Right atrium auricular region (tissue), 2 donors: ENCODE data around the gene ZNF211. TPM values are rescaled to one million over a fixed set of nuclear protein-coding genes. Genes with fewer than 3 reads are reported as not detected.

Experiments used
- DNase-seq: peaks from one replicate; pipeline ENCODE4 v3.0.0-alpha.2; 2019; ENCODE audit warnings: low spot score
- H3K27ac ChIP-seq, 2 donors: fragments of 200-600 bp; sonication (generic); 1 replicate in 1 of 2; 2 replicates in 1 of 2; pipeline ENCODE4 v1.5.1; 2016 to 2019
- H3K27me3 ChIP-seq, 2 donors: fragments of 200-600 bp; sonication (generic); one replicate each; pipeline versions ENCODE4 v1.5.1 to v1.6.0; 2017 to 2019
- H3K36me3 ChIP-seq: fragments of 200-600 bp; sonication (generic); one replicate; pipeline ENCODE4 v1.5.1; 2016
- H3K4me1 ChIP-seq, 2 donors: fragments of 200-600 bp; sonication (generic); one replicate each; pipeline versions ENCODE4 v1.5.1 to v1.6.0; 2017 to 2019
- H3K4me3 ChIP-seq, 2 donors: fragments of 200-600 bp; sonication (generic); 1 replicate in 1 of 2; 2 replicates in 1 of 2; pipeline ENCODE4 v1.5.1; 2017 to 2019; ENCODE audit warnings: mild to moderate bottlenecking in 1 of 2, moderate library complexity in 1 of 2
- H3K9me3 ChIP-seq, 2 donors: fragments of 200-600 bp; sonication (generic); one replicate each; pipeline ENCODE4 v1.5.1; 2019
- total RNA-seq, 2 donors: library from RNA; depleted of rRNA; stranded (reverse); fragments of >200 nt; gene quantifications; one replicate each; pipeline ENCODE4 v1.1.0, GENCODE V29; 2016
- TF ChIP-seq, protein P1 (sequence below), 2 donors: fragments of 200-600 bp; sonication (generic); IDR thresholded peaks; one replicate each; pipeline ENCODE4 v1.5.1; 2019; ENCODE audit warnings: antibody characterized with exemption in 2 of 2

ZNF211 gene
- total RNA-seq, 2 donors from 2014 or later: 8.8 to 9.7 TPM

DNA sequence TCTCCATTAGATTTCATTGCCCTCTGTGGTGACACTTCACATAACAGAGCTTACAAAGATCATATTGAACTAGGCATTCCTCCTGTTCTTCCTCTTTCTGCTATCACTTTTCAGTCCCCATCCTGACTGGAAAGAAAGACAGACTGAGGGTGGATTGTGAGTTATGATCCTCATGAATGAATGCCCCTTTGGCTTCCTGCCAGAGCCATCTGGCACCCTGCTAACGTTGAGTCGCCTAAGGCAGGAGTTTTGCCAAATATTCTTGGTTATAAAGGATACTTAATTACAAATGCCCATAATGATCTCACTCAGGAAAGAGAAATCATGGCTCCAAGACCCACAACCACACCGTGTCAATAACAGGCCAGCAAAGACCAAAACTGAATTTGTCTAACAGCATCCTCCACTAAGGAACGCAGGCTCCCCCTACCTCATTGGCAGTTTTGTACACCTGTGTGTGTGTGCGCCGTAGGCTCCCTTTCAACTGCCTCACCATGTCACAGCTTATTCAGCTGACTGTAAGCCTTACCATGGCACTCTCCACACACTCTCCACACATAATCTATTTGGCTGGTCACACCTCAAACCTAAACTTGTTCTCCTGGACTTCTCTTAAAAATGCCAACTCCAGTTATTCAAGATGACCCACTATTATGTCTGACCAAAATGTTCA, 15.5 kb downstream of the ZNF211 start:
- DNase-seq: no peak
- Histone ChIP-seq H3K27me3 (no peaks in the 10 kb centered on the region), H3K9me3 (peaks cover 0 to 2% of the 10 kb centered on the region in 2 donors), H3K36me3 (no peaks in the 10 kb centered on the region), H3K27ac (no peak overlapping the region), H3K4me3 (no peak overlapping the region), H3K4me1 (no peaks in the 10 kb centered on the region)
- TF ChIP-seq, protein P1, sequence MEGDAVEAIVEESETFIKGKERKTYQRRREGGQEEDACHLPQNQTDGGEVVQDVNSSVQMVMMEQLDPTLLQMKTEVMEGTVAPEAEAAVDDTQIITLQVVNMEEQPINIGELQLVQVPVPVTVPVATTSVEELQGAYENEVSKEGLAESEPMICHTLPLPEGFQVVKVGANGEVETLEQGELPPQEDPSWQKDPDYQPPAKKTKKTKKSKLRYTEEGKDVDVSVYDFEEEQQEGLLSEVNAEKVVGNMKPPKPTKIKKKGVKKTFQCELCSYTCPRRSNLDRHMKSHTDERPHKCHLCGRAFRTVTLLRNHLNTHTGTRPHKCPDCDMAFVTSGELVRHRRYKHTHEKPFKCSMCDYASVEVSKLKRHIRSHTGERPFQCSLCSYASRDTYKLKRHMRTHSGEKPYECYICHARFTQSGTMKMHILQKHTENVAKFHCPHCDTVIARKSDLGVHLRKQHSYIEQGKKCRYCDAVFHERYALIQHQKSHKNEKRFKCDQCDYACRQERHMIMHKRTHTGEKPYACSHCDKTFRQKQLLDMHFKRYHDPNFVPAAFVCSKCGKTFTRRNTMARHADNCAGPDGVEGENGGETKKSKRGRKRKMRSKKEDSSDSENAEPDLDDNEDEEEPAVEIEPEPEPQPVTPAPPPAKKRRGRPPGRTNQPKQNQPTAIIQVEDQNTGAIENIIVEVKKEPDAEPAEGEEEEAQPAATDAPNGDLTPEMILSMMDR (IDR thresholded peaks at IDR 0.05): no peak

DNA sequence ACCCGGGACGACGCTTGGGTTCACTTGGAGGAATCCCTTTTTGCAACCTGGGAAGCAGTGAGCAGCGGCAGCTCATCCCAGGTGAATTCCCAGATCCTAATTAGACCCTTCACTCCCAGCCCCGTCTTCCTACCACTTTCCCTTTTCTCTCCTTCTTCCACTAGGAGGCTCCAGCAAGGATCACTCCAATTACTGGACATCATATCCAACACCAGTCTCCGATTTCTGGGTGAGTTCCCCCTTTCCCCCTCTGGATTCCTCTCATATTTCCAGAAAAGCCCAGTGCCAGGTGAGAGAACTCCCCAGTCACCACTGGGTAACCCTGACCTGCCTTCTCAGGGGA, 18.7 kb downstream of the ZNF211 start:
- H3K4me3 ChIP-seq: peak overlapping the region in 1 of 2 donors; percentile 15
- DNase-seq: no peak
- H3K36me3 ChIP-seq: no peaks in the 10 kb centered on the region
- H3K9me3 ChIP-seq: no peaks in the 10 kb centered on the region
- TF ChIP-seq, protein P1 (IDR thresholded peaks at IDR 0.05): no peak
- H3K27ac ChIP-seq: no peak overlapping the region
- no peaks in the 10 kb centered on the region for H3K27me3 ChIP-seq
- H3K4me1 ChIP-seq: no peaks in the 10 kb centered on the region

DNA sequence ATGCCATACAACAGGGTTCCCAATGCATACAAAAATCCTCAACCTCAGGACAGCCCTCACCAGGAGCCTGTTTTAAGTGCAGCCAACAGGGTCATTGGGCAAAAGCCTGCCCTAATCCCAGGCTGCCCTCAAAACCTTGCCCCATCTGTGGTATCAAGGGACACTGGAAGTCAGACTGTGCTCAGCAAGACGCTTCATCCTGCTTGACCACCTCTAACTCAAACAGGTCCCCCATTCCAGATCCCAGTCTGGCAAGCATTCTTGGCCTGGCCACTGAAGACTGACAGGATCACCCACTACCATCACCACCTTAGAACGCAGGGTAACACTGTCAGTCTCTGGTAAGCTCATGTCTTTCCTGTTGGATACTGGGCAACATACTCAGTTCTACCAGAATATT, 20.7 kb downstream of the ZNF211 start:
- TF ChIP-seq, protein P1 (IDR thresholded peaks at IDR 0.05): no peak
- no peak for DNase-seq

DNA sequence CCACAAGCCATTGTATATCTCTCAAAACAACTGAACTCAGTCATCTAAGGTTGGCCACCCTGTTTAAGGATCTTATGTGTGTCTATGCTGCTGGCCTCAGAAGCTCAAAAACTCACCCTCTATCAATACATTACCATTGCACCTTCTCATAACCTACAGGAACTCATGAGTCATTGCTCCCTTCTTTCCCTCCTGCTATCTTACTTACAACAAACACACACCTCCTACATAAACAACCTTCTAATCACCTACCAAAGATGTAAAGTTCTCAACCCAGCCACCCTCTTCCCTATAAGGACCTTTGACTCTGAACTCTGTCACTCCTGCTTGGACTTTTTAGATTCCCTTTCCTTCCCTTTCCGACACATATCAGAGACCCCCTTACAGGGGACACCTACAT, 22.5 kb downstream of the ZNF211 start:
- Histone ChIP-seq H3K27me3 (no peaks in the 10 kb centered on the region), H3K9me3 (no peaks in the 10 kb centered on the region), H3K4me1 (no peaks in the 10 kb centered on the region), H3K27ac (no peak overlapping the region), H3K4me3 (no peak overlapping the region), H3K36me3 (no peaks in the 10 kb centered on the region)
- TF ChIP-seq, protein P1 (IDR thresholded peaks at IDR 0.05): no peak
- no peak for DNase-seq

More for the DNA sequence above, 20.7 kb downstream of the ZNF211 start:
- Histone ChIP-seq H3K4me1 (no peaks in the 10 kb centered on the region), H3K27me3 (no peaks in the 10 kb centered on the region), H3K4me3 (no peak overlapping the region), H3K9me3 (no peaks in the 10 kb centered on the region), H3K36me3 (no peaks in the 10 kb centered on the region), H3K27ac (no peak overlapping the region)

DNA sequence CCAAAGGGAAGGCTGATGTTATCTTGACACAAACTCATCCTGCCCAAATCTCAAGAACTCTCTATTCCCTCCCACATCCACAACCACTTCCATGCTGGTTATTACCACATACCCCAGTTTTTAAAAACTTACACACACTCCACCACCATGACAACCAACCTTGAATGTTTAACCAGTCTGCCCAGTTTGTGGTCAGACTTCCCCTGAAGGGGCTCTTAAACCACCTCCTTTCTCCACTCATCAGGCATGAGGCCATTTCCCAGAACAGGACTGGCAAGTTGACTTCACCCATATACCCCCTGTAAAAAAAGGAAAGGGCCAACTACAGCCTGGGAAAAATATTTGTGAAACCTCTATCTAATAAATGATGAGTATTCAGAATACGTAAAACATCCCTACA, 23.4 kb downstream of the ZNF211 start:
- no peak overlapping the region for H3K4me3 ChIP-seq
- no peaks in the 10 kb centered on the region for H3K4me1 ChIP-seq
- no peak for DNase-seq
- TF ChIP-seq, protein P1 (IDR thresholded peaks at IDR 0.05): no peak
- H3K36me3 ChIP-seq: no peaks in the 10 kb centered on the region
- H3K9me3 ChIP-seq: no peaks in the 10 kb centered on the region
- H3K27me3 ChIP-seq: no peaks in the 10 kb centered on the region
- H3K27ac ChIP-seq: no peak overlapping the region
